Adrenal gland (tissue), 12 donors: Measurements from ENCODE around the gene PDGFRB. TPM values are rescaled to one million over a fixed set of nuclear protein-coding genes. Genes with fewer than 3 reads are reported as not detected.
A peak's percentile ranks its signal among the peaks of the same experiment; 100 is the strongest.

Experiments
- DNase-seq, 7 donors: peaks; one replicate each; pipeline ENCODE4 v3.0.0-alpha.2; 2019 to 2020
- H3K27ac ChIP-seq, 5 donors: fragments of 200-600 bp; sonication (generic) in 4 of 5; 1 replicate in 3 of 5; 2 replicates in 2 of 5; pipeline versions ENCODE4 v1.5.1 to v1.8.0; 2016 to 2020; ENCODE audit warnings: mild to moderate bottlenecking in 1 of 5
- H3K27me3 ChIP-seq: fragments of 200-600 bp; 2 replicates; pipeline ENCODE4 v1.8.0; 2021
- H3K36me3 ChIP-seq, 2 donors: fragments of 200-600 bp; replicated peaks in 1 of 2; 1 replicate in 1 of 2; 2 replicates in 1 of 2; pipeline versions ENCODE4 v1.5.1 to v1.8.0; 2018 to 2022
- H3K4me1 ChIP-seq, 2 donors: fragments of 200-600 bp; replicated peaks in 1 of 2; 1 replicate in 1 of 2; 2 replicates in 1 of 2; pipeline versions ENCODE4 v1.5.1 to v1.8.0; 2018 to 2021
- H3K4me3 ChIP-seq, 4 donors: fragments of 200-600 bp; sonication (generic) in 3 of 4; one replicate each; pipeline ENCODE4 v1.5.1; 2016 to 2018
- H3K9me3 ChIP-seq, 3 donors: fragments of 200-600 bp; sonication (generic) in 1 of 3; replicated peaks in 1 of 3; 1 replicate in 2 of 3; 2 replicates in 1 of 3; pipeline versions ENCODE4 v1.5.1 to v1.8.0; 2016 to 2021
- CTCF ChIP-seq, 6 experiments: fragments of 450-650 bp in 4 of 6; fragments of 200-600 bp in 2 of 6; sonication (generic) in 1 of 6; IDR thresholded peaks; 1 replicate in 5 of 6; 2 replicates in 1 of 6; pipeline versions ENCODE4 v1.5.1 to v1.8.0; 2016 to 2021; ENCODE audit warnings: antibody characterized with exemption in 6 of 6, mild to moderate bottlenecking in 2 of 6, moderate library complexity in 1 of 6
- POLR2A ChIP-seq, 2 donors: fragments of 450-650 bp; IDR thresholded peaks; one replicate each; pipeline ENCODE4 v1.6.1; 2017; ENCODE audit warnings: antibody characterized with exemption in 2 of 2, mild to moderate bottlenecking in 2 of 2, moderate library complexity in 1 of 2
- WGBS, 4 donors: extraction: QIAGEN DNeasy Blood & Tissue Kit in 2 of 4; methylation state at CpG; one replicate each; pipeline versions ENCODE4 v1.1.5 to v1.1.7; 2013 to 2017; 5-methylcytosine and 5-hydroxymethylcytosine counted together
- intact Hi-C, 2 donors: fragments of 100-400 bp; cut with DNase I; formaldehyde crosslinking; loops; one replicate each; pipeline versions ENCODE4 v1.14.1 to v1.15.0; 2022 to 2023
- polyA plus RNA-seq, 3 donors: library from polyadenylated mRNA; stranded (reverse); fragments of 200-250 nt in 2 of 3; fragments of 350-450 nt in 1 of 3; fragmentation: Illumina TruSeq in 1 of 3; extraction: RNeasy Lipid Tissue Mini Kit (QIAGEN cat#74804) in 1 of 3; gene quantifications; one replicate each; pipeline ENCODE4 v1.2.3, GENCODE V29; 2013 to 2014
- total RNA-seq, 9 donors: library from RNA; depleted of rRNA in 4 of 9; stranded (reverse); fragments of >200 nt in 4 of 9; fragments of 120-200 nt in 1 of 9; fragmentation: NEBNext Ultra II Directional in 1 of 9; extraction: Animal tissue kit (Norgen Biotek cat#: 25700) in 1 of 9; gene quantifications; one replicate each; pipeline versions ENCODE4 v1.1.0 to v1.2.4, GENCODE V29; 2013 to 2023
- donor health status: healthy with polysubstance abuse.
- donor health status: Bipolar disorder and iron deficiency.
- donor health status: DM: yes; HTN: yes; CAD: no.
- donor health status: DM: no; HTN: no; CAD: no.
- donor health status: DM: no; HTN: no; CAD: no.
- donor health status: DM: yes; HTN: yes; CAD: no.

PDGFRB gene
- total and polyA plus RNA-seq, 12 donors: 21.3 to 188 (median 73.1) TPM

- Histone ChIP-seq H3K27me3 (no peaks in the 10 kb centered on the region), H3K27ac (no peak overlapping the region), H3K4me3 (no peak overlapping the region), H3K9me3 (no peaks in the 10 kb centered on the region), H3K36me3 (peaks cover 0 to 3% of the 10 kb centered on the region in 2 donors), H3K4me1 (peaks cover 0 to 5% of the 10 kb centered on the region in 2 donors)
- peak in 6 of 7 donors; percentile 5 to 44 (median 10) for DNase-seq
- intact Hi-C loops: no loop called here
- TF ChIP-seq CTCF (IDR thresholded peaks at IDR 0.05) (no peak), POLR2A (IDR thresholded peaks at IDR 0.05) (no peak)
- WGBS, 4 donors: 75 to 89% (median 82%) methylated on average over 8 to 9 of the region's 9 CpGs
Observed at GRCh38 chr5:150117945-150118560, 37.6 kb downstream of the PDGFRB start.

- no peak overlapping the region for H3K27ac ChIP-seq
- WGBS, 4 donors: 87 to 94% (median 89%) methylated on average over 5 to 10 of the region's 10 CpGs
- TF ChIP-seq POLR2A (IDR thresholded peaks at IDR 0.05) (no peak), CTCF (IDR thresholded peaks at IDR 0.05) (no peak)
- no peaks in the 10 kb centered on the region for H3K27me3 ChIP-seq
- peaks cover 0 to 15% of the 10 kb centered on the region in 2 donors for H3K4me1 ChIP-seq
- H3K4me3 ChIP-seq: no peak overlapping the region
- no peaks in the 10 kb centered on the region for H3K9me3 ChIP-seq
- H3K36me3 ChIP-seq: no peaks in the 10 kb centered on the region
- peak in 6 of 7 donors; percentile 4 to 48 (median 14) for DNase-seq
- intact Hi-C loops: no loop called here
Observed at GRCh38 chr5:150116667-150117400, 38.8 kb downstream of the PDGFRB start.

GRCh38 chr5:150114773-150115408, 40.8 kb downstream of the PDGFRB start:
- Histone ChIP-seq H3K4me1 (peaks cover 0 to 15% of the 10 kb centered on the region in 2 donors), H3K36me3 (no peaks in the 10 kb centered on the region), H3K9me3 (no peaks in the 10 kb centered on the region), H3K4me3 (no peak overlapping the region), H3K27me3 (no peaks in the 10 kb centered on the region), H3K27ac (no peak overlapping the region)
- WGBS, 4 donors: 74 to 83% (median 77%) methylated on average over 8 of the region's 8 CpGs
- intact Hi-C loops: no loop called here
- TF ChIP-seq POLR2A (IDR thresholded peaks at IDR 0.05) (no peak), CTCF (IDR thresholded peaks at IDR 0.05) (no peak)
- DNase-seq: peak in 4 of 7 donors; percentile 7 to 44 (median 10)

- Histone ChIP-seq H3K27me3 (no peaks in the 10 kb centered on the region), H3K4me1 (peaks cover 0 to 15% of the 10 kb centered on the region in 2 donors), H3K27ac (peak overlapping the region in 1 of 5 donors; percentile 6), H3K4me3 (no peak overlapping the region), H3K9me3 (no peaks in the 10 kb centered on the region), H3K36me3 (no peaks in the 10 kb centered on the region)
- peak in 2 of 7 donors; percentile 12 to 42 for DNase-seq
- TF ChIP-seq CTCF (IDR thresholded peaks at IDR 0.05) (no peak), POLR2A (IDR thresholded peaks at IDR 0.05) (no peak)
- intact Hi-C loops: no loop called here
- WGBS, 4 donors: 84 to 93% (median 91%) methylated on average over 11 to 12 of the region's 12 CpGs
Observed at GRCh38 chr5:150114102-150114641, 41.5 kb downstream of the PDGFRB start.
